Measurements from ENCODE around the gene GLRB.

DNA sequence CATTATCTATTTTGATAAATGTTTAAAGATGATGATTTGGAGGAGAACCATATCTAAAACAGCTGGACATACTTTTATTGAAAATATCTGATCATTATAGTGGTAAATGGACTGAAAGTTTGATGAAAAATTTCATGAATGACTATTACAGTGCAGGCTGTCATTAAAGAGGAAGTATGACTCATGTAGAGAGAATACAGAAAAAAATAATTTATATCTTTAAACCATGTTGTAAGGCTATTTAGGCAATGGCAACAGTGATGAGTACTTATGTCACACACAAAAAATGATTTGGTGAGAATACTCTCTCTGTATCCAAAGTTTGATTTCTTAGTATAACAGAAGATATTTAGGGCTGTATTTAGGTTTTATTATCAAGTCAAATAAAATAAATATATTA lies 3.9 kb upstream of the GLRB start:
- TF ChIP-seq, protein P1, sequence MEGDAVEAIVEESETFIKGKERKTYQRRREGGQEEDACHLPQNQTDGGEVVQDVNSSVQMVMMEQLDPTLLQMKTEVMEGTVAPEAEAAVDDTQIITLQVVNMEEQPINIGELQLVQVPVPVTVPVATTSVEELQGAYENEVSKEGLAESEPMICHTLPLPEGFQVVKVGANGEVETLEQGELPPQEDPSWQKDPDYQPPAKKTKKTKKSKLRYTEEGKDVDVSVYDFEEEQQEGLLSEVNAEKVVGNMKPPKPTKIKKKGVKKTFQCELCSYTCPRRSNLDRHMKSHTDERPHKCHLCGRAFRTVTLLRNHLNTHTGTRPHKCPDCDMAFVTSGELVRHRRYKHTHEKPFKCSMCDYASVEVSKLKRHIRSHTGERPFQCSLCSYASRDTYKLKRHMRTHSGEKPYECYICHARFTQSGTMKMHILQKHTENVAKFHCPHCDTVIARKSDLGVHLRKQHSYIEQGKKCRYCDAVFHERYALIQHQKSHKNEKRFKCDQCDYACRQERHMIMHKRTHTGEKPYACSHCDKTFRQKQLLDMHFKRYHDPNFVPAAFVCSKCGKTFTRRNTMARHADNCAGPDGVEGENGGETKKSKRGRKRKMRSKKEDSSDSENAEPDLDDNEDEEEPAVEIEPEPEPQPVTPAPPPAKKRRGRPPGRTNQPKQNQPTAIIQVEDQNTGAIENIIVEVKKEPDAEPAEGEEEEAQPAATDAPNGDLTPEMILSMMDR (IDR thresholded peaks at IDR 0.05): no peak
- TF ChIP-seq POLR2AphosphoS5 (IDR thresholded peaks at IDR 0.05): no peak

All from breast epithelium (tissue), 3 donors.